ENCODE measurements around the gene ITGB3.

ITGB3 gene

GRCh38 chr17:47320879-47321502 is 67.4 kb downstream of the ITGB3 start:
- Histone ChIP-seq H4K20me1 (ENCODE audit: insufficient read depth, low read length) (no peaks in the 10 kb centered on the region), H2AFZ (ENCODE audit: low read depth, low read length) (no peak overlapping the region), H3K4me1 (ENCODE audit: low read length) (peaks cover 5% of the 10 kb centered on the region; the same call in 1 of the 2 replicates), H3K27ac (ENCODE audit: low read length) (no peak overlapping the region), H3K4me3 (ENCODE audit: low read length) (no peak overlapping the region), H3K9ac (ENCODE audit: low read length) (no peak overlapping the region), H3K9me3 (ENCODE audit: insufficient read depth, low read length) (no peaks in the 10 kb centered on the region), H3K79me2 (ENCODE audit: low read length) (no peaks in the 10 kb centered on the region), H3K27me3 (ENCODE audit: low read depth, low read length) (no peaks in the 10 kb centered on the region), H3K36me3 (replicated peaks; ENCODE audit: low read depth, low read length) (peaks cover 3% of the 10 kb centered on the region), H3K4me2 (ENCODE audit: low read length) (no peak overlapping the region)
- TF ChIP-seq CTCF (IDR thresholded peaks at IDR 0.05; ENCODE audit: low read depth, low read length) = no peak
- TF ChIP-seq EZH2phosphoT487 (IDR thresholded peaks at IDR 0.05; ENCODE audit: low read depth) = no peak

- Histone ChIP-seq H3K27ac (ENCODE audit: low read length) (peak within 1 kb of the TSS; percentile 93), H3K9ac (ENCODE audit: low read length) (peak within 1 kb of the TSS; percentile 94), H2AFZ (ENCODE audit: low read depth, low read length) (peak within 1 kb of the TSS; percentile 85), H3K27me3 (ENCODE audit: low read depth, low read length) (no peaks in the 10 kb centered on the region), H3K4me2 (ENCODE audit: low read length) (peak within 1 kb of the TSS; percentile 93), H3K36me3 (replicated peaks; ENCODE audit: low read depth, low read length) (peaks cover 3% of the 10 kb centered on the region), H3K9me3 (ENCODE audit: insufficient read depth, low read length) (no peaks in the 10 kb centered on the region), H3K79me2 (ENCODE audit: low read length) (no peaks in the 10 kb centered on the region), H3K4me3 (ENCODE audit: low read length) (peak within 1 kb of the TSS; percentile 92), H4K20me1 (ENCODE audit: insufficient read depth, low read length) (no peaks in the 10 kb centered on the region), H3K4me1 (ENCODE audit: low read length) (peaks cover 5% of the 10 kb centered on the region; the same call in 1 of the 2 replicates)
- TF ChIP-seq EZH2phosphoT487 (IDR thresholded peaks at IDR 0.05; ENCODE audit: low read depth) (no peak), CTCF (IDR thresholded peaks at IDR 0.05; ENCODE audit: low read depth, low read length) (peak; percentile 33)
These were observed 70.0 kb downstream of the ITGB3 start, which contains the start of gene EFCAB13 for GRCh38 chr17:47323382-47324223. Gene EFCAB13, plus strand, starts transcription at chr17:47323955. Its CDS starts 4,399 bp downstream, at chr17:47328354.

- H3K27me3 ChIP-seq (ENCODE audit: low read depth, low read length) = no peaks in the 10 kb centered on the region
- no peaks in the 10 kb centered on the region for H3K79me2 ChIP-seq (ENCODE audit: low read length)
- TF ChIP-seq EZH2phosphoT487 (IDR thresholded peaks at IDR 0.05; ENCODE audit: low read depth) (no peak), CTCF (IDR thresholded peaks at IDR 0.05; ENCODE audit: low read depth, low read length) (no peak)
- H3K4me1 ChIP-seq (ENCODE audit: low read length) = peaks cover 5% of the 10 kb centered on the region; the same call in 1 of the 2 replicates
- no peaks in the 10 kb centered on the region for H4K20me1 ChIP-seq (ENCODE audit: insufficient read depth, low read length)
- H3K27ac ChIP-seq (ENCODE audit: low read length) = peak overlapping the region; percentile 93
- H3K4me3 ChIP-seq (ENCODE audit: low read length) = peak overlapping the region; percentile 92
- no peaks in the 10 kb centered on the region for H3K9me3 ChIP-seq (ENCODE audit: insufficient read depth, low read length)
- peak overlapping the region; percentile 83 for H2AFZ ChIP-seq (ENCODE audit: low read depth, low read length)
- H3K4me2 ChIP-seq (ENCODE audit: low read length) = peak overlapping the region; percentile 93
- peak overlapping the region; percentile 94 for H3K9ac ChIP-seq (ENCODE audit: low read length)
- H3K36me3 ChIP-seq (replicated peaks; ENCODE audit: low read depth, low read length) = peaks cover 3% of the 10 kb centered on the region
These were observed 70.8 kb downstream of the ITGB3 start for GRCh38 chr17:47324224-47325020.
